ENCODE results near the gene SYT1. TPM values are rescaled to one million over a fixed set of nuclear protein-coding genes. Genes with fewer than 3 reads are reported as not detected.

Gene SYT1
- total and polyA plus RNA-seq, 2 of the 8 experiments (the other 6 are each of a cell fraction or from before 2014, with no cell fraction given): 11.0 to 34.6 TPM

GRCh38 chr12:79327465-79327864, 462.9 kb downstream of the SYT1 start (continued):
- TF ChIP-seq, protein P1, sequence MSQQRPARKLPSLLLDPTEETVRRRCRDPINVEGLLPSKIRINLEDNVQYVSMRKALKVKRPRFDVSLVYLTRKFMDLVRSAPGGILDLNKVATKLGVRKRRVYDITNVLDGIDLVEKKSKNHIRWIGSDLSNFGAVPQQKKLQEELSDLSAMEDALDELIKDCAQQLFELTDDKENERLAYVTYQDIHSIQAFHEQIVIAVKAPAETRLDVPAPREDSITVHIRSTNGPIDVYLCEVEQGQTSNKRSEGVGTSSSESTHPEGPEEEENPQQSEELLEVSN (IDR thresholded peaks at IDR 0.05): no peak
- TF ChIP-seq KDM4A (IDR thresholded peaks at IDR 0.05; ENCODE audit: low read depth, low read length, severe bottlenecking) (no peak), CEBPB (IDR thresholded peaks at IDR 0.05; ENCODE audit: low read depth, low read length) (no peak), RBBP5 (IDR thresholded peaks at IDR 0.05; ENCODE audit: borderline replicate concordance, low read depth, low read length) (no peak), BACH1 (IDR thresholded peaks at IDR 0.05; ENCODE audit: low read length) (no peak), CBX8 (IDR thresholded peaks at IDR 0.05; ENCODE audit: borderline replicate concordance, low read depth, low read length) (no peak), BCL11A (IDR thresholded peaks at IDR 0.05; ENCODE audit: low read depth in 2 of 2, low read length in 2 of 2) (no peak)

Measured in H1 (cell line).